Measurements from ENCODE around the gene DNAH17.

The DNAH17 gene

DNA sequence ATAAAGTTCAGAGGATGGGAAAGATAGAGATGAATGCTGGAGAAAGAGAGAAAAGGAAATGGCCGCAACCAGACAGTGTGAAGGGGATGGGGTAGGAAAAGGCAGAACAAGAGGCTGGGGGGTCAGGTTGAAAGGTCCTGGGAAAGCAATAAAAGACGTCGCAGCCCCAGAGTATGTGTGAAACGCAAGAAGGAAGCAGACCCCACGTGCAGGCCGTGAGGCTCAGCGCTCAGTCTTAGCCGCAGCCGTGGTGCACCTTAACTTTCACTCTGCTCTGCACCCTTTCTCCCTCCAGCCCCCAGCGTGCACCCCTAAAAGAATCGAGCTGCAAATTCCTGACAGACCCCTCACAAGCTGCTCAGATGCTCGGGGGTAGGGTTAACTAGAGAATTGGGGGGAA, 1.9 kb downstream of the DNAH17 start:
- DNase-seq (ENCODE audit: low spot score): no peak

DNA sequence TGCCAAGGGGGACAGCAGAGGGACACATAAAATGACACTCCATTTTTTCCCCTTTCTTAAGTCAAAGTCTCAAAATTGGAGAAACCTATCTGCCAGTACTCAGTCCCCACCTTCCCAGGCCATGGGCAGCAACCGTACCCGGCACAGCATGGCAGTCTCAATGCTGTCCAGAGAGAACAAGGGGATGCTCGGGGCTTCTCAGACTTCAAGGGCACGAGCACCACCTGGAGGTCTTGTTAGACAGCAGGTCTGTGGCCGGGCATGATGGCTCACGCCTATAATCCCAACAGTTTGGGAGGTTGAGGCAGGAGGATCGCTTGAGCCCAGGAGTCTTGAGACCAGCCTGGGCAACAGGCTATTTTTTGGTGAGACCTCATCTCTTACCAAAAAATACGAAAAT, 3.2 kb downstream of the DNAH17 start:
- DNase-seq (ENCODE audit: low spot score): no peak

DNA sequence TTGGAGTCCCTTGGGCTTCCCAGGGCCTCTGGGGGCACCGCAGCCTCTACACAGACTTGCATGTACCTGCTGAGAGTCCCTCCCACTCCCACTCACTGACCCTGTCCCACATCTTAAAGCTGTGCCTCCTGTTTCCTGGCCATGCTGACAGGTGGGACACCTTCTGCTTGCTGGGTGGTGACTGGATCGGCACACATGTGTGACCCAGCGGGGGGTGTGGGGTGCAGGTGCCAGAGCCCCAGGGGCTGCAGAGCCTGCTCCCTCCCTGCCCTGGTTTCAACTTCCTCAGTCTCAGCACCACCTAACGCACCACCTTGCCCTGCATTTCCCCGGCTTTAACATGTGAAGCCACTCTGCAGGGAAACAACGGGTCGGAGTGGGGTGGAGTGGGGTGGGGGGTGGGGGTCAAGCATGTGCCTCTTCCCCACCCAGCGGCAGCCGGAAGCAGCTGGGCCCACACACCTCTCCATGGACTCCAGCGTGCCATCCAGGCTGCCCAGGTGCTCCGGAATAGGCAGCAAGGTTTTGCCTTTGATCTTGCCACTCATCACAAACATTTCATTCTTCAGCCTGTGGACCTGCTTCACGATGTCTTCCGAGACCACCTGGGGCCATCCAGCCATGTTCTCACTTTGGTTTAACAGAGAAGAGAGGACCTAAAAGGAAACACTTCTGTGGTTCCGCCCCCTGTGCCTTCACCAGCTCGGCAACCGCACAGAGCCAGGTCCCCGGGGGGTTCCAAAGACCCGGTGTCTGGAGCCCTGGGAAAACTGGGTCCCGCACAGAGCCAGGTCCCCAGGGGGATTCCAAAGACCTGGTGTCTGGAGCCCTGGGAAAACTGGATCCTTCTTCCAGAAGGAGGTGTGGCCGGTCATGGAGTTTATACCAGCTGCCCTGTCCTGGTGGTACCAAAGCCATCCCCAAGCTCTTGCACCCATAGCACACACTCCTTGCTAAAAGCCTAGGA, 4.7 kb downstream of the DNAH17 start:
- no peak for DNase-seq (ENCODE audit: low spot score)

DNA sequence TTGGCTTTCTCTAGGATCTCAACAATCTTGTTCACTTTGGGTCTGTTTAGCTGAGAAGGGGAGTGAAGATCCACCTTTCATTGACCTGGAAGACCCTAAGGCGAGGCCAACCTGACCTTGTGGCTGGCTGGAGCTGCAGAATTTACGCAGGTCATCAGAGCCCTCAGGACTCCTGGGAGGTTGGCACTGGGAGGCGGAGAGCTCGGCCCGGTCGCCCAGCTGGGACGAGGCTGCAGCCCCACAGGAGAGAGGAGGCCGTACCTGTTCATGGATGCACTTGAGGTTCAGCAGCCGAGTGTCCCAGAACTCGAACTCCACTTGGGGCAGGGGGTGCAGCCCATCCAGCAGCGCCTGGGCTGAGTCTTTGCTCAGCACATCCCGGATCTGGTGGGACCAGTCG, 5.9 kb downstream of the DNAH17 start:
- no peak for DNase-seq (ENCODE audit: low spot score)

DNA sequence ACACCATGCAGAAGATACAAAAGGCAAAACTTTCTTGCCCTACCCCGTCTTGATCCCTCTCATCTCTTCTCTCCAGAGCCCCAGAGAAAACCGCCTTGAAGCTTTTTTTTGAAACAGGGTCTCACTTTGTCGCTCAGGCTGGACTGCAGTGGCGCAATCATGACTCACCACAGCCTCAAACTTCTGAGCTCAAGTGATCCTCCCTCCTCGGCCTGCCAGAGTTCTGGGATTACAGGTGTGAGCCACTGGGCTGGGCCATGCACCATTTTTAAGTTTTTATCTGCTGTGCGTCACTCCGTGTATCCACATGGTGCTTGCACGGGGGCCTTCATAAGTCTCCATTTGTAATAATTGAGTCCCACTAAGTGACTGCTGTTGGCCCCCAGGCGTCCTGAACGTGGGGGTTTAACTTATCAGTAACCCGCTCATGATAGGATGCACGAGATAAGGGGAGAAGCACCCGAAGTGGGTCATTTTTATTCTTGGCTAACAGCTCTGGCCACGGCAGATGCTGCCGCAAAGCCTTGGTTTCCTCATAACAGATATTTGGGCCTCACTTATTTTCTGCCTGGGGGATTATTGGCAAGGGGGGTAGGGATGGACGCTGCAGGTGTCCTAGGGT, 8.6 kb downstream of the DNAH17 start:
- DNase-seq (ENCODE audit: low spot score): no peak

DNA sequence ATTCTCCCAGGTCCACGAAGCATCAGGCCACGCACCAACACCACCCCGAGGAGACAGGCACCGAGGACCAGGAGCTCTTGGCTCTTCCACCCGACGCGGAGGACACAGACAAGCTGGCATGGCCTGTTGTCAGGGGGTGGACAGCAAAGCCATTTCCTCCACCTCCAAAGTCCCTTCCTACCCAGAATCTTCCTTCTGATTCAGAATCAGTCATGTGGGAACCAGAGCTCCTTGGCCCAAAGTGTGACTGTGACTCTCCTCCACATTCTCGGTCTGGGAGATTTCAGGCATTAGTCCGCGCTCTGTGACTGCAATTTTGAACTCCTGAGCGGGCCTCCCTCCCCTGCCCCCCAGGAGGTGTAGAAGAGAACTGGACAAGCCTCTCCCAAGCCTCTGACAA, 9.2 kb downstream of the DNAH17 start:
- DNase-seq (ENCODE audit: low spot score): no peak

DNA sequence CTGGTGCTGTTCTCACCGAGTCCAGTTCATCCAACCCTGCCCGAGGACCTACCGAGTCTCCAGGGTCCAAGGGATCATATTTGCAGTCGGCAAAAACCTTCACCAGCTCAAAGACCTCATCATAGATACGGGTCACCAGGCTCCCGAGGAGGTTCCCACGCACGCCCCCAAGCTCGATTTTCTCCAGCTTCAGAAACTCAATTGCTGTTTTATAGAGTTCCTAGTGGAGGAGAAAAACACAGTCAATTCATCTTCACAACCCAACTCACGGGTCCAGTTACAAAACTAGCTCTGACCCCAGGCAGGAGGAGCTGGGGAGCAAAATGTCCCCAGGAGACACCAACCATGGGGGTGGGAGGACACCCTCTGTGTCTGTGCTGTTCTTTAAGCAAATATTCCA, 10.2 kb downstream of the DNAH17 start:
- DNase-seq (ENCODE audit: low spot score): no peak

DNA sequence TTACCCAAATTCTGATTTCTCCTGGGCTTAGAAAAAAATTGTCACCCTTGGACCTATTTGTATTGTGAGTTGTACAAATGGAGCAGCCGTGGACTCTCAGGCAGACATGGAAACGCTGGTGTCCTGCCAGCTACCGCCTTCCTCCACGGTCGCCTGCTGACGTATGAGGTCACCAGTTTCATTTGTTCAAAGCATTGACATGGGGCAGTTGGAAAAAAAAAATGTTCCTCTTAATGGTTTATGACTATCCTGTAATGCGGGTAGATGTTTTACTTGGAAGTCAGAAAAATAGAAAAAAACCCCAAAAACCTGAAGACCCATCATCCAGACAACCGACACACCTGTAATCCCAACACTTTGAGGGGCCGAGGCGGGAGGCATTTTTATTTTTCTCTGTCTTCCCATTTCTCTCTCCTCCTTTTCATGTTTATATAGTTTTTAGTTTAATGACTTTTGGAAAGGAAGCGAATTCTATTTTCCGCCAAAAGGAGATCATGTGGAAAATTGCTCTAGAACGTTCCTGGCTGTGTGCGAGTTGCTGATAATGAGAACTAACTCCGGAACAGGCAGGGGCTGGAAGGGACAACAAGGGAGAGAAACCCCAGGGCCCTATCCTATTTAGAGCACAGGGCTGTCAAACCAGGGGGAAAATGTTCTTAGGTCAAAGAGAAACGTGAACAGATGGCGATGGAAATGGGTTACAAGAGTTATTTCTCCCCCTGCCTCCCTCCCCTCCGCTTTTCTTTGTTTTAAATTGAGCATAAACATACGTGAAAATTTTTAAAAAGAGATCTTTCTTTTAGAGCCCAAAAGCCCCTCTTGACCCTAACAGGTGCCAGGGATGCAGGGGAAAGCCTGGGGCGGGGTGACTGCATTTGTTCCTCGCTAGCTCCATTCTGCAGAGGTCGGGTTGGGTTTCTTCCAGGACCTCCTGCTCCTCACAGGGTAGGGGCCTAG, 13.7 kb downstream of the DNAH17 start:
- DNase-seq (ENCODE audit: low spot score): no peak

DNA sequence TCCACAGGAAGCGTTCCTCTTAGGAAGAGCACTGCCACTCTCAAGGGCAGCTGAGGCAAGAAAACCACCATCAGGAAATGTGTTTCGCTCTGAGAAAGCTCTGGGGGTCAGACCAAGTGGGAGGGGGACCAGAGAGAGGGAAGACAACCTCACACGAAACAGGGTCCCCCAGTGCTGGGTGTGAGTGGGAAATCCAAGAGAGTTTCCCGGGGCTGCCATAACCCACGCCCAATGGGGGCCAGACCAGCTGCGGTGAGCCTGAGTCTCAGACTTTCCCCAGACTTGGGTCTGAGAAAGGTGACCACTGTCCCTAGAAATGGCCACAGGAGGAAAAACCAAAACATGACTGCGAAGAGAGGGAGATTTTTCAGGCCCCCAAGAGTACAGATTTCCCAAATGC, 14.5 kb downstream of the DNAH17 start:
- DNase-seq (ENCODE audit: low spot score): no peak

DNA sequence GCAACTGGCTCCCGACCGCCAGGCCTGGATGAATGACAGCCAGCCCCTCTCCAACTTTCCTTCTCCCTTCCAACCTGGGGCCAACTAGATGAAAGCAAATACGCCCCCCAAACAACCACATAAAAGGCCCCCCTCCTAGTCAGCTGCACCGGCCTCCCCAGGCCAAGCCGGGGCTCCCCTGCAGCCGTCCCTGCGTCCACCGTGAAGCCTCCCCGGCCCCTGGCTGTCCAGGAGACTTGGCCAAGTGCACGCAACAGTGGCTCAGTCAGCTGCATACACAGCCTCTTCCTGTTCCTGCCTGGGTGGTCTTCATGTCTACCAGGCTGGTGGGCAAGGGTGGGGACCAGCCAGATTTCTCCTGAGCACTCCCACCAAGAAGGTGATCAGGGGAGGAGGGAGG, 16.0 kb downstream of the DNAH17 start:
- no peak for DNase-seq (ENCODE audit: low spot score)

DNA sequence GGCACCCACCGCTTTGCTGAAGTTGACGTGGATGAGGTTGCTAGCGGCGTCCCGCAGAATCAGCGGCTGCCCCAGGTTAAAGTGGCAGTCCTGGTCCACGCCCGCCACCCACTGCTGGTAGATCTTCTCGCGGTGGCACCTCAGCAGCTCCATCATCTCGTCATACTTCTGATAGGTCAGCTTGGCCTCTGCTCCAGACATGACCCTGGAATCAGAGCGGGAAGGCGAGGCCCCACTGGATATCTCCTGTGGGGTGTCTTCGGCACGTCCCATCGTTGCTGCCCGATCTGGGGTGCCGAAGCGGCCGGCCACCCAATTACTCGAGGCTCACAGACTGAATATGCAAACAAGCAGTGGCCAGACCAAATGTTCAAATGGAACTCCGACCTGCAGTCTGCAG, 16.5 kb downstream of the DNAH17 start:
- DNase-seq (ENCODE audit: low spot score): no peak

DNA sequence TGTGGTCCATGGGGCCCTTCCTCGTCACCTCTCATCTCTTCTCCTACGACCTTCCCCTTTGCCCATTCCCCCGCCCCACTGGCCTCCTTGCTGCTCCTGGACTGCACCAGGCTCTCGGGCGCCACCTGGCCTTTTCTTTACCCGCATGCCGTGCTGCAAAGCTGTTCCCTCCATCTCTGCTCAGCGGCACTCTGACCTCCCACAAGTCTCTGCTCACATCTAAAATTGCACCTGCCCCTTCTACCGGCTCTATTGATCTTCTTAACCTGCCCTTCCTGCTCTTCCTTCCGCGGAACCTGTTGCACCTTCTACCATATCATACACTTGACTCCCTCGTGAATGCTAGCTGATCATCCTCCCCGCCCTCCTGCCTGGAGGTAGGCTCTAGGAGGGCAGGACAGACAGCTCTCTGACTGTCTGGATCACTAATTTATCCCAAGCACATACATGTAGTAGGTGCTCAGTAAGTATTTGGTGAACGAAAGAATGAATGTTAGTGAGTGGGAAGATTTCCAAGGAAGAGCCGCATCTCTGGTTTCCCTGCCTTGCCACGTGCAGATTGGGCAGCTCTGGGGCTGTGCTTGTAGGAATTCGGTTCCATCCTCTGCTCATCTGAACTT, 17.3 kb downstream of the DNAH17 start:
- peak; percentile 20 for DNase-seq (ENCODE audit: low spot score)

DNA sequence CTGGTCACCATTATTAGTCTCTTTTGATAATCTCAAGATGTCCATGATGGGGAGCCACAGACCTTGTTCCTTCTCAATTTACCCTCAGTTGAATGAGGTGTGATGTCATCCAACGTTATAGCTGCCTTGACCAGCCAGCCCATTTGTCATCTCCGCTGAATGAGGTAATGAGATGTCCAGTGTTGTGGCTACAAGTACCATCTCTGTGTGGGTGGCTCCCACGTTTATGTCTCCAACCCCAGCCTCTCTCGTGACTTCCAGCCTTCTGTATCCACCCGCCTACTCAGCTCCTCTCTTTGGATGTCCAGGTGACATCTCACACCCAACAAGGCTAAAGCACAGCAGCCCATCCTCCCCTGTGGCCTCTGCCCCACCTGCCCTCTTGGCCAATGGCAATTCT, 18.2 kb downstream of the DNAH17 start:
- DNase-seq (ENCODE audit: low spot score): no peak

DNA sequence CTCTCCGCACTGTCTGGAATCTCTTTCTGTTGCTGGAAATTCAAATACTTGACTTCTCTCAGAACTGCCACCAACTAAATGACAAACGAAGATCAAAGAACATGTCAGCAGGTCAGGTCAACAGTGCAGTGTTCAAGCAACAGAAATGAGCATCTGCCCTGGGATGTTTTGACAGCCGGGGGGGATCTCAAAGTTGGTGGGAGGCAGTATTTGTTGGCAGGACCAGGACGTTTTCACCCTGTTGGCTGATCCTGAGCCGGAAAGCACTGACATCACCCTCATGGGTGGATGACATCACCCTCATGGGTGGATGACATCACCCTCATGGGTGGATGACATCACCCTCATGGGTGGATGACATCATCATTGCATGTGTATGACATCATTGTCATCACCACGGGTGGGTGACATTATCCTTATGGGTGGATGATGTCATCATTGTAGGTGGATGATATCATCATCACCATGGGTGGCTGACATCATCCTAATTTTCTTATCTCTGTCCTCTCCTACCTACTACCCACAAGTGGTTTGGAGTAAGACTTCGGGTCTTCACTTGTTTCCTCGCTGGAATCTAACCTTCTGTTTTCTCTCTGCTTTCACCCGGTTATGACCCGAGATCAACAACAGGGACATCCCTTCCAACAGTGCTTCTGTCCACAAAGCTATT, 18.9 kb downstream of the DNAH17 start:
- DNase-seq (ENCODE audit: low spot score): no peak

DNA sequence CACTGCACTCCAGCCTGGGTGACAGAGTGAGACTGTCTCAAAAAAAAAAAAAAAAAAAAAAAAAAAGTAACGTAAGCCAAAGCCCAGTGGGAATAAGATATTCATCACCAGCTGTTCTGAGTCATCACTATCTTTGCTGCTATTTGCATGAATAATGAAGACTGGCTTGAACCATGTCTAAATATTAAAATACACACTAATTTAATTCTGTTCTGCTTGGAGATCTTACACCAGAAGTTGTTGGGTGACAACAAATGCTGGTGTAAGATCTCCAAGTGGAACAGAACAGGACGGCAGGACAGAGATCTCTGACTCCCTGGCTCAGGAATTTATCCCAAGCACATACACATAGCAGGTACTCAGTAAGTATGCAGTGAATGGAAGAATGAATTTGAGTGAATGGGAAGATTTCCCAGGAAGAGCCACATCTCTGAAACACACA, 19.6 kb downstream of the DNAH17 start:
- no peak for DNase-seq (ENCODE audit: low spot score)

DNA sequence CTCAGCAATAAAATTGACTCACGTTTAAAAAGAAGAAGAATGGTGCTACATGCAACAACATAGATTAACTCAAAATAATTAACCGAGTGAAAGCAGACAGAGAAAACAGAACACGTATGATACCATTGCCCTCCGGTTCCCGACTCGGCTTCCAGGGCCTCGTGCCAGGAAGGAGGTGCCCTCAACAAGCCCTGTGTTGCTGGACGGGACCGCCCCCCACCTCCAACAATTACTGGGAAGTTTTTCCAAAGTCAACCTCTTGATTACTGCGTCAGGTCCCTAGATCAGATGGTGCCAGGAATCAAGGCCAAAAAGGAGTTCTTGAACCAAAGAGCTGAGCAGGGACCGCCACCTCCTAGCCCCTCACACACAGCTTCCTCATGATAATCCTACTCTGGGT, 20.4 kb downstream of the DNAH17 start:
- DNase-seq (ENCODE audit: low spot score): no peak

DNA sequence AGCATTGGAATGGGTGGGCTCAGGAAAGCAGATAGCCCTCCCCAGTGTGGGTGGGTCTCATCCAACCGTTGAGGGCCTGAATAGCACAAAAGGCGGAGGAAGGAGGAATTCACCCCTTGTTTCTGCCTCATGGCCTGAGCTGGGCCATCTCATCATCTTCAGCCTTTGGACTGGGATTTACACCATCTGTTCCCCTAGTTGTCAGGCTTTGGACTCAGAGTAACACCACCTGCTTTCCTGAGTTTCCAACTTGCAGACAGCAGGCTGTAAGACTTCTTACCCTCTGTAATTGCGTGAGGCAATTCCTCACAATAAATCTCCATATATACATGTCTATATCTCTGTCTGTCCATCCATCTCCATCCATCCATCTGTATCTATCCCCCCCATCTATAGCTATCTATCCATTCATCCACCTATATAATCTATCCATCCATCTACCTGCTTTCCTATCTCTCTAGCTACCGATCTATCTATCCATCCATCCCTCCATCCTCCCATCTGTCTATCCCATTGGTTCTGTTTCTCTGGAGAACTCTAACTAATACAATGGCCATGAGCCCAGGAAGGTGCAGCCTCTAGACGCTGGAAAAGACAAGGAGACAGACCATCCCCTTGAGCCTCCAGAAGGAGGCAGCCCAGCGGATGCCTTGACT, 21.3 kb downstream of the DNAH17 start:
- DNase-seq (ENCODE audit: low spot score): no peak

DNA sequence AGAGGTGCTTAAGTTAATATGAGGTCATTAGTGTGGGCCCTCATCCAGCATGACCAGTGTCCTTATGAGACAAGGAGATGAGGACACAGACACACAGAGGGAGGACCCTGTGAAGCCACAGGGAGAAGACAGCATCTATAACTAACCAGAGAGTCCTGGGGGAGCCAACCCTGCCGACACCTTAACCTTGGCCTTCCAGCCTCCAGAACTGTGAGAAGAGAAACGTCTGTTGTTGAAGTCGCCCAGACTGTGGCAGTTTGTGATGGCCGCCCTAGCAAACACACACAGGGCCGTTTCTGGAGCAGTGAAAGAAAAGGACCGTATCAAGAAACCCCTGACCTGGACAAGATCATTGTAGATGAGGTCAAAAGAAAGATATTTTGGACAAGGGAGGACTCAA, 26.7 kb downstream of the DNAH17 start:
- DNase-seq (ENCODE audit: low spot score): no peak

DNA sequence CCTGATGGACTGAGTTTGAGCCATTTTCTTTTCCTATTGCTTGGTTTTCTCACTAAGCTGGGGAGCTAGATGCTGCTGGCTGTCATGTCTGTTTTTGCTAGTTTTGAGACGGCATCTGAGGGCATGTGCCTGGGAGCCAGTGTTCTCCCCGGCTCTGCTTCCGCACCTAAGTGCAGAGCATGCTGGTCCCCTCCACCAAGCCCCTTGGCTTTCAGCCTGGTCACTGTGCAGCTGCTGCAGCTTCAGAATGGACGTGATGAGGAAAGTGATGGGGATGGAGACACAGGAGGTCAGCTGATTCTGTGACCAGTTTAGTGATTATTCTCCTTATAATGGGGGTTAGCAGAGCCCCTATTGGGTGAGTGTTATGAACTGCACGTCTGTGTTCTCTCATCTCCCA, 28.5 kb downstream of the DNAH17 start:
- no peak for DNase-seq (ENCODE audit: low spot score)

DNA sequence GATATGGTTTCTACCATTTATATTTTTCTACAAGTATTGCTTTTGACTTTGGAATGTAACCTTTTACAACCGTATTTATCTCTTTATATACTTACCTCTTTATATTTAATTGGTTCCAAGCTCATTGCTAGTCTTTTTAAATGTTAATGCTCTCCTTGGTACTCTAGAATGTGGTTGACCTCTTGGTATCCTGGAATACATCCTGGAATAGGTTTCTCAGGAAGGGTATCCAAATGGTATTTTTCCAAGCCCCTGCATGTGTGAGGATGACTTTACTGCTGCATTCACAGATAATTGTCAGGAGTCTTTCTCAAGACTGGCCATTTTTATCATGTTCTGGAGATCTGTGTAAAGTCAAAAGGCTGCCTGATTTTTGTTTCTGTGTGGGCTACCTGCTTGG, 30.2 kb downstream of the DNAH17 start:
- no peak for DNase-seq (ENCODE audit: low spot score)

DNA sequence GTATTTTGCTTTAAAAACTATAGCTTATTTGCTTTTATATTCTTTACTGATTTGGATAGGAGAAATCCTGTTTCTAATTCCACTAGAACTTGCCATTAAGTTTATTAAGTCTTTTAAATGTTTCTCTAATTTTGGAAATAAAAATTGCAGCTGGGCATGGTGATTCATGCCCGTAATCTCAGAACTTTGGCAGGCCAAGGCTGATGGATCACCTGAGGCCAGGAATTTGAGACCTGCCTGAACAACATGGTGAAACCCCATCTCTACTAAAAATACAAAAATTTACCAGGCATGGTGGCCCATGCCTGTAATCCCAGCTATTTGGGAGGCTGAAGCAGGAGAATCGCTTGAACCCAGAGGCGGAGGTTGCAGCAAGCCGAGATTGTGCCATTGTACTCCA, 30.7 kb downstream of the DNAH17 start:
- DNase-seq (ENCODE audit: low spot score): no peak

All from CD4-positive, alpha-beta T cell treated with Interleukin-6 at 100 ng/mL for 8 hours (primary cell).